Neural progenitor cell (in vitro differentiated cells): ENCODE data around the gene S100A3. TPM values are rescaled to one million over a fixed set of nuclear protein-coding genes. Genes with fewer than 3 reads are reported as not detected.
A peak's percentile ranks its signal among the peaks of the same experiment; 100 is the strongest.

ENCODE experiments used
- DNase-seq: peaks from one replicate; pipeline ENCODE4 v3.0.0-alpha.2; 2016; ENCODE audit warnings: low spot score
- H2AFZ ChIP-seq: fragments of 200-600 bp; sonication (generic); replicated peaks from 2 replicates; pipeline ENCODE4 v1.6.1; 2016; ENCODE audit warnings: antibody characterized with exemption
- H3F3A ChIP-seq: fragments of 200-600 bp; sonication (generic); 2 replicates; pipeline ENCODE4 v1.6.1; 2016; ENCODE audit warnings: antibody characterized with exemption, low read depth
- H3K27ac ChIP-seq: fragments of 200-600 bp; sonication (generic); 2 replicates; pipeline ENCODE4 v1.5.1; 2016; ENCODE audit warnings: mild to moderate bottlenecking
- H3K27me3 ChIP-seq: fragments of 200-600 bp; sonication (generic); 2 replicates; pipeline ENCODE4 v1.6.1; 2016; ENCODE audit warnings: mild to moderate bottlenecking, moderate library complexity
- H3K36me3 ChIP-seq: fragments of 200-600 bp; sonication (generic); 2 replicates; pipeline ENCODE4 v1.5.1; 2016
- H3K4me1 ChIP-seq: fragments of 200-600 bp; sonication (generic); 2 replicates; pipeline ENCODE4 v1.6.1; 2016; ENCODE audit warnings: mixed run types
- H3K4me2 ChIP-seq: fragments of 200-600 bp; sonication (generic); 2 replicates; pipeline ENCODE4 v1.6.1; 2016
- H3K4me3 ChIP-seq: fragments of 200-600 bp; sonication (generic); 2 replicates; pipeline ENCODE4 v1.5.1; 2016
- H3K79me2 ChIP-seq: fragments of 200-600 bp; sonication (generic); 2 replicates; pipeline ENCODE4 v1.6.1; 2016; ENCODE audit warnings: low read depth
- H3K9ac ChIP-seq: fragments of 200-600 bp; sonication (generic); 2 replicates; pipeline ENCODE4 v1.6.1; 2016
- H3K9me3 ChIP-seq: fragments of 200-600 bp; sonication (generic); 2 replicates; pipeline ENCODE4 v1.5.1; 2016; ENCODE audit warnings: low read depth
- H4K20me1 ChIP-seq: fragments of 200-600 bp; sonication (generic); 2 replicates; pipeline ENCODE4 v1.6.1; 2016; ENCODE audit warnings: low read depth
- H3K27ac Mint-ChIP-seq: 3 replicates; pipeline ENCODE4 v1.8.0; 2021; ENCODE audit warnings: mixed read lengths
- H3K27me3 Mint-ChIP-seq: 2 replicates; pipeline ENCODE4 v1.8.0; 2022; ENCODE audit warnings: low read depth, mild to moderate bottlenecking, inconsistent platforms, moderate library complexity, mixed read lengths; ENCODE audit not compliant: insufficient read depth
- H3K36me3 Mint-ChIP-seq: 3 replicates; pipeline ENCODE4 v1.8.0; 2021; ENCODE audit warnings: mixed read lengths
- H3K4me1 Mint-ChIP-seq: 3 replicates; pipeline ENCODE4 v1.8.0; 2021; ENCODE audit warnings: mixed read lengths
- H3K4me3 Mint-ChIP-seq: 3 replicates; pipeline ENCODE4 v1.8.0; 2021; ENCODE audit warnings: mild to moderate bottlenecking, moderate library complexity, mixed read lengths
- H3K9me3 Mint-ChIP-seq: 3 replicates; pipeline ENCODE4 v1.8.0; 2020; ENCODE audit warnings: mixed read lengths
- EZH2 ChIP-seq: fragments of 200-600 bp; sonication (generic); IDR thresholded peaks from 2 replicates; pipeline ENCODE4 v1.6.1; 2017; ENCODE audit warnings: antibody characterized with exemption, mild to moderate bottlenecking, moderate library complexity
- EZH2phosphoT487 ChIP-seq: fragments of 200-600 bp; sonication (generic); IDR thresholded peaks from 2 replicates; pipeline ENCODE4 v1.6.1; 2017; ENCODE audit warnings: antibody characterized with exemption
- total RNA-seq: library from RNA; depleted of rRNA; stranded (reverse); fragments of >200 nt; gene quantifications from 2 replicates; pipeline ENCODE4 v1.2.3, GENCODE V29; 2015; ENCODE audit warnings: low replicate concordance
- TF ChIP-seq, protein P1 (sequence below): fragments of 200-600 bp; sonication (generic); IDR thresholded peaks from 2 replicates; pipeline ENCODE4 v1.5.1; 2017; ENCODE audit warnings: antibody characterized with exemption, mild to moderate bottlenecking

Gene S100A3
- total RNA-seq, 1 donor from 2014 or later = not detected

DNA sequence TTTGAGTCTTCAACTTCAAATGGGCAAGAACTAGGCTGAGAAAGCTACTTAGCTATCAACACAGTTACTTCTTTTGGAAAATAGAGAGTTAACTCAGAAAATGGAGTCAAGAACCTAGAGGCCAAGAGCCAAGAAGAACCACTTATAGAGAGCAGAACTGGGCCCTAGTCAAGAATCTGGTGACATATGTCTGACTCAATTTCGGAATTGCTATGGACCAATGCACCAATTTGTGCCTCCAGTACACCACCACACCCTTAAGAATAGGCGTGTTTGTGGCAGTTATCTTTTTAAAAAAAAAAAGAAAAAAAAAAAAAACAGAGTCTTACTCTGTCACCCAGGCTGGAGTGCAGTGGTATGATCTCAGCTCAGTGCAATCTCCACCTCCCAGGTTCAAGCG, 8.8 kb upstream of the S100A3 start:
- no peak overlapping the region for H3K4me3 ChIP-seq
- H3K27ac ChIP-seq = no peak overlapping the region
- no peaks in the 10 kb centered on the region for H3K36me3 Mint-ChIP-seq
- no peak overlapping the region for H3K4me3 Mint-ChIP-seq
- H3K79me2 ChIP-seq = no peaks in the 10 kb centered on the region
- no peaks in the 10 kb centered on the region for H3K27me3 ChIP-seq
- peaks cover 2% of the 10 kb centered on the region for H3K27me3 Mint-ChIP-seq
- H3K9ac ChIP-seq = no peak overlapping the region
- no peak for TF ChIP-seq EZH2
- TF ChIP-seq, protein P1, sequence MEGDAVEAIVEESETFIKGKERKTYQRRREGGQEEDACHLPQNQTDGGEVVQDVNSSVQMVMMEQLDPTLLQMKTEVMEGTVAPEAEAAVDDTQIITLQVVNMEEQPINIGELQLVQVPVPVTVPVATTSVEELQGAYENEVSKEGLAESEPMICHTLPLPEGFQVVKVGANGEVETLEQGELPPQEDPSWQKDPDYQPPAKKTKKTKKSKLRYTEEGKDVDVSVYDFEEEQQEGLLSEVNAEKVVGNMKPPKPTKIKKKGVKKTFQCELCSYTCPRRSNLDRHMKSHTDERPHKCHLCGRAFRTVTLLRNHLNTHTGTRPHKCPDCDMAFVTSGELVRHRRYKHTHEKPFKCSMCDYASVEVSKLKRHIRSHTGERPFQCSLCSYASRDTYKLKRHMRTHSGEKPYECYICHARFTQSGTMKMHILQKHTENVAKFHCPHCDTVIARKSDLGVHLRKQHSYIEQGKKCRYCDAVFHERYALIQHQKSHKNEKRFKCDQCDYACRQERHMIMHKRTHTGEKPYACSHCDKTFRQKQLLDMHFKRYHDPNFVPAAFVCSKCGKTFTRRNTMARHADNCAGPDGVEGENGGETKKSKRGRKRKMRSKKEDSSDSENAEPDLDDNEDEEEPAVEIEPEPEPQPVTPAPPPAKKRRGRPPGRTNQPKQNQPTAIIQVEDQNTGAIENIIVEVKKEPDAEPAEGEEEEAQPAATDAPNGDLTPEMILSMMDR = no peak
- no peak for TF ChIP-seq EZH2phosphoT487
- H3K4me1 Mint-ChIP-seq = peaks cover 5% of the 10 kb centered on the region
- no peaks in the 10 kb centered on the region for H3K9me3 ChIP-seq
- H4K20me1 ChIP-seq = no peaks in the 10 kb centered on the region
- H3K9me3 Mint-ChIP-seq = no peaks in the 10 kb centered on the region
- H3K36me3 ChIP-seq = no peaks in the 10 kb centered on the region
- no peak overlapping the region for H2AFZ ChIP-seq
- no peak overlapping the region for H3K27ac Mint-ChIP-seq
- no peak for DNase-seq
- H3K4me2 ChIP-seq = no peak overlapping the region
- no peaks in the 10 kb centered on the region for H3K4me1 ChIP-seq
- no peaks in the 10 kb centered on the region for H3F3A ChIP-seq

DNA sequence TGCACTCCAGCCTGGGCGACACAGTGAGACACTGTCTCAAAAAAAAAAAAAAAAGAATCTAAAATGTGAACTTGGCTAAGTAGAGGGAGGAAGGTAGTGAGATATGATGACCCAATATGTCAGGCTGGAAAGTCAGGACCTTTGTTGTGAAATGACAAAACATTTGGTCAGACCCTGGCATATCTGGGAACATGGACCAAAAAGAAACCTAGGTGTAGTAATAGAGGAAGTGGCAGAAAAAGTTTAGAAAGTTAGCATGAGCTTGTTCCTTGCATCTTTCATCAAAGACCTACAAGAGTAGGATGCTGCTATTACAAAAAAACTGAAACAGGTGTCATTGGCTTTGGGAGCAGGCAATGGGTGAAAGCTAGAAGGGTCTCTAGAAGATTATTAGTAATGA, 7.3 kb upstream of the S100A3 start:
- Histone ChIP-seq H3K27ac (no peak overlapping the region), H3K4me1 (no peaks in the 10 kb centered on the region), H3F3A (no peaks in the 10 kb centered on the region), H3K4me2 (no peak overlapping the region), H3K79me2 (no peaks in the 10 kb centered on the region), H3K36me3 (no peaks in the 10 kb centered on the region), H3K9me3 (no peaks in the 10 kb centered on the region), H2AFZ (no peak overlapping the region), H3K27me3 (no peaks in the 10 kb centered on the region), H3K4me3 (no peak overlapping the region), H3K9ac (no peak overlapping the region), H4K20me1 (no peaks in the 10 kb centered on the region)
- TF ChIP-seq EZH2phosphoT487 = no peak
- TF ChIP-seq, protein P1 = no peak
- TF ChIP-seq EZH2 = no peak
- Mint-ChIP-seq H3K4me1 (peaks cover 5% of the 10 kb centered on the region), H3K36me3 (no peaks in the 10 kb centered on the region), H3K27ac (no peak overlapping the region), H3K9me3 (no peaks in the 10 kb centered on the region), H3K4me3 (no peak overlapping the region), H3K27me3 (peaks cover 2% of the 10 kb centered on the region)
- DNase-seq = no peak

DNA sequence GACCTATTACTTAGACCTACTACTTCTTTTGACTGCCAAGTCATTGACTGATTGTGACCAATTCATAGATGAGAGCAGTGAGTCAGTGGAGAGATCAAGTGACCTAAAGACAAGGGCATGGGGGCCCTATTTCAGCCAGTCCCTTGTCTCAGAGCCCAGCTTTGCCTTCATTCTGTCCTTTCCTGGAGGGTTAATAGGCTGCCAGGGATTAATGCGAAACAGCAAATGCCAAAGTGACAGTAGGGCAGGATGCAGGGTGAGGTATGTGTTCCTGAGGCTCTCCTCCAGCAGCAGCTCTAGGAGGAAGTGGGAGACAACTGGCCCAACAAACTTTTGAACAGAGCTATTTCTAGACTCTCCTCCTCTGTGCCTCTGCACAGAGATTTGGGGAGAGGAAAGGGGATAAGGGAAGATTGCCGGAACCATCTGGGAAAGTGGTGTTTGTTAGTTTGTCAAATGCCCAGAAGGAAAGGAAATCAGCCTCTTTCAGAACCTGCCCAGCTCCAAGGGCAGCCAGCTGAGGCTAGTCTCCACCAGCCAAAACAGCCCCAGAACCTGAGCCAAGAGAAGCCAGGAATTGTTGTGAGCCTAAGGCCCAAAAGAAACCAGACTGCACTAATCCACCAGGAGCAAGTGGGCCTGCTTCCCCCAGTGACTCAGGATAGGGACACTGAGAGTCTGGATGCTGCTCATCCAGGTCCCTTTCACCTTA, 4.9 kb upstream of the S100A3 start:
- no peaks in the 10 kb centered on the region for H3F3A ChIP-seq
- H3K79me2 ChIP-seq = no peaks in the 10 kb centered on the region
- no peak overlapping the region for H3K9ac ChIP-seq
- H3K36me3 ChIP-seq = no peaks in the 10 kb centered on the region
- H3K27me3 ChIP-seq = no peaks in the 10 kb centered on the region
- DNase-seq = no peak
- no peak overlapping the region for H3K4me3 ChIP-seq
- TF ChIP-seq, protein P1 = no peak
- TF ChIP-seq EZH2 (no peak), EZH2phosphoT487 (no peak)
- no peaks in the 10 kb centered on the region for H4K20me1 ChIP-seq
- H3K27ac Mint-ChIP-seq = peak overlapping the region; percentile 85
- H3K9me3 Mint-ChIP-seq = no peaks in the 10 kb centered on the region
- no peaks in the 10 kb centered on the region for H3K9me3 ChIP-seq
- H3K4me3 Mint-ChIP-seq = no peak overlapping the region
- no peaks in the 10 kb centered on the region for H3K4me1 ChIP-seq
- H3K4me1 Mint-ChIP-seq = peaks cover 20% of the 10 kb centered on the region
- H3K27me3 Mint-ChIP-seq = peaks cover 4% of the 10 kb centered on the region
- H3K36me3 Mint-ChIP-seq = no peaks in the 10 kb centered on the region
- no peak overlapping the region for H3K27ac ChIP-seq
- no peak overlapping the region for H3K4me2 ChIP-seq
- no peak overlapping the region for H2AFZ ChIP-seq
